Mesendoderm (in vitro differentiated cells): ENCODE measurements around the gene DDIT3.

Source experiments
- DNase-seq: peaks from one replicate; pipeline ENCODE4 v3.0.0; 2013
- H2AK5ac ChIP-seq: 2 replicates; pipeline ENCODE4 v1.6.1; 2013; ENCODE audit warnings: low read length, inconsistent platforms
- H2BK120ac ChIP-seq: 2 replicates; pipeline ENCODE4 v1.6.1; 2013; ENCODE audit warnings: low read depth, mild to moderate bottlenecking, low read length, moderate library complexity, mixed read lengths
- H2BK15ac ChIP-seq: replicated peaks from 2 replicates; pipeline ENCODE4 v1.6.1; 2013; ENCODE audit warnings: low read depth, mild to moderate bottlenecking, moderate library complexity
- H2BK5ac ChIP-seq: 2 replicates; pipeline ENCODE4 v1.6.1; 2013; ENCODE audit warnings: low read length, inconsistent platforms
- H3K18ac ChIP-seq: 2 replicates; pipeline ENCODE4 v1.6.1; 2013; ENCODE audit warnings: mild to moderate bottlenecking, low read length, mixed read lengths
- H3K23ac ChIP-seq: one replicate; pipeline ENCODE4 v1.6.1; 2013; ENCODE audit warnings: low read length
- H3K27ac ChIP-seq: 2 replicates; pipeline ENCODE4 v1.5.1; 2013; ENCODE audit warnings: low read depth, mild to moderate bottlenecking, inconsistent platforms, low read length, moderate library complexity
- H3K27me3 ChIP-seq: 2 replicates; pipeline ENCODE4 v1.6.1; 2013; ENCODE audit warnings: low read length, control low read depth, mild to moderate bottlenecking, inconsistent platforms; ENCODE audit not compliant: insufficient read depth, poor library complexity
- H3K36me3 ChIP-seq: 2 replicates; pipeline ENCODE4 v1.6.1; 2013; ENCODE audit warnings: low read length, inconsistent platforms; ENCODE audit not compliant: control insufficient read depth, insufficient read depth
- H3K4ac ChIP-seq: one replicate; pipeline ENCODE4 v1.6.1; 2013; ENCODE audit warnings: low read depth, mild to moderate bottlenecking, low read length, moderate library complexity
- H3K4me1 ChIP-seq: 2 replicates; pipeline ENCODE4 v1.6.1; 2013; ENCODE audit warnings: low read depth, low read length, inconsistent platforms; ENCODE audit not compliant: control insufficient read depth
- H3K4me2 ChIP-seq: 2 replicates; pipeline ENCODE4 v1.6.1; 2013; ENCODE audit warnings: low read length
- H3K4me3 ChIP-seq: 2 replicates; pipeline ENCODE4 v1.5.1; 2013; ENCODE audit warnings: mild to moderate bottlenecking, low read length
- H3K56ac ChIP-seq: one replicate; pipeline ENCODE4 v1.6.1; 2013; ENCODE audit warnings: low read length
- H3K79me1 ChIP-seq: 2 replicates; pipeline ENCODE4 v1.6.1; 2013; ENCODE audit warnings: low read length, inconsistent platforms
- H3K79me2 ChIP-seq: 2 replicates; pipeline ENCODE4 v1.6.1; 2013; ENCODE audit warnings: mild to moderate bottlenecking, low read length; ENCODE audit not compliant: control insufficient read depth, insufficient read depth
- H3K9ac ChIP-seq: 2 replicates; pipeline ENCODE4 v1.6.1; 2013; ENCODE audit warnings: low read length, inconsistent platforms
- H4K5ac ChIP-seq: one replicate; pipeline ENCODE4 v1.6.1; 2013; ENCODE audit warnings: low read length
- H4K8ac ChIP-seq: one replicate; pipeline ENCODE4 v1.6.1; 2013; ENCODE audit warnings: low read depth, mild to moderate bottlenecking, control low read depth, low read length, moderate library complexity
- WGBS: extraction: QIAGEN DNeasy Blood & Tissue Kit; methylation state at CpG from one replicate; pipeline ENCODE4 v1.1.7; 2013; ENCODE audit warnings: low lambda C conversion rate, missing lambda C conversion rate; ENCODE audit not compliant: insufficient coverage; ENCODE audit errors: extremely low coverage; 5-methylcytosine and 5-hydroxymethylcytosine counted together

The DDIT3 gene

DNA sequence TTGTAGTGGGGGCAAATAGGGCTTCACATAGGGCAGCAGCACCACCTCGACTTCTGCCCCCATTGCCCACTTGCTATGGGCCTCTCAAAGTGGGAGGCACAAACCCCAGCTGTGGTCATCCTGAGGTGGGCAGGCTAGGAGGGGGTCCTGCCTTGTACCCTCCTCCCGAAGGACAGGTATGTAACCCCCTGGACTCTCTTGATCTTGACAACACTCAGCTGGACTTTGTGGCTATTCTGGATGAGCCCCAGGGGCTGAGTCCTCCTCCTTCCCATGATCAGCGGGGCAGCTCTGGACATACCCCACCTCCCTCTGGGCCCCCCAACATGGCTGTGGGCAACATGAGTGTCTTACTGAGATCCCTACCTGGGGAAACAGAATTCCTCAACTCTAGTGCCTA, 48.7 kb downstream of the DDIT3 start:
- Histone ChIP-seq H2BK120ac (no peak overlapping the region), H3K4me3 (no peak overlapping the region), H3K27me3 (peaks cover 25% of the 10 kb centered on the region), H4K8ac (no peak overlapping the region), H3K36me3 (no peaks in the 10 kb centered on the region), H3K79me2 (no peaks in the 10 kb centered on the region), H2AK5ac (no peak overlapping the region), H3K4ac (no peak overlapping the region), H2BK5ac (no peak overlapping the region), H3K4me1 (no peaks in the 10 kb centered on the region), H3K4me2 (no peak overlapping the region), H3K27ac (no peak overlapping the region), H4K5ac (no peak overlapping the region), H2BK15ac (no peak overlapping the region), H3K9ac (no peak overlapping the region), H3K18ac (no peak overlapping the region), H3K79me1 (no peaks in the 10 kb centered on the region), H3K56ac (no peak overlapping the region), H3K23ac (no peak overlapping the region)
- WGBS, result no CpG with 5 or more reads among the region's 3 CpGs
- no peak for DNase-seq

DNA sequence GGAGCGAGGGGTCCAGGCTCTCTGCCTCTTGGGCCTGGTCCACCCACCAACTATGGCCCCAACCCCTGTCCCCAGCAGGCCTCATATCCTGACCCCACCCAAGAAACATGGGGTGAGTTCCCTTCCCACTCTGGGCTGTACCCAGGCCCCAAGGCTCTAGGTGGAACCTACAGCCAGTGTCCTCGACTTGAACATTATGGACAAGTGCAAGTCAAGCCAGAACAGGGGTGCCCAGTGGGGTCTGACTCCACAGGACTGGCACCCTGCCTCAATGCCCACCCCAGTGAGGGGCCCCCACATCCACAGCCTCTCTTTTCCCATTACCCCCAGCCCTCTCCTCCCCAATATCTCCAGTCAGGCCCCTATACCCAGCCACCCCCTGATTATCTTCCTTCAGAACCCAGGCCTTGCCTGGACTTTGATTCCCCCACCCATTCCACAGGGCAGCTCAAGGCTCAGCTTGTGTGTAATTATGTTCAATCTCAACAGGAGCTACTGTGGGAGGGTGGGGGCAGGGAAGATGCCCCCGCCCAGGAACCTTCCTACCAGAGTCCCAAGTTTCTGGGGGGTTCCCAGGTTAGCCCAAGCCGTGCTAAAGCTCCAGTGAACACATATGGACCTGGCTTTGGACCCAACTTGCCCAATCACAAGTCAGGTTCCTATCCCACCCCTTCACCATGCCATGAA, 49.2 kb downstream of the DDIT3 start:
- Histone ChIP-seq H3K18ac (no peak overlapping the region), H4K8ac (no peak overlapping the region), H3K9ac (no peak overlapping the region), H3K4ac (no peak overlapping the region), H3K36me3 (no peaks in the 10 kb centered on the region), H3K79me1 (no peaks in the 10 kb centered on the region), H3K27me3 (peaks cover 25% of the 10 kb centered on the region), H2BK15ac (no peak overlapping the region), H3K79me2 (no peaks in the 10 kb centered on the region), H4K5ac (no peak overlapping the region), H3K4me3 (no peak overlapping the region), H2BK5ac (no peak overlapping the region), H3K27ac (no peak overlapping the region), H3K23ac (no peak overlapping the region), H3K56ac (no peak overlapping the region), H2BK120ac (no peak overlapping the region), H2AK5ac (no peak overlapping the region), H3K4me2 (no peak overlapping the region), H3K4me1 (no peaks in the 10 kb centered on the region)
- WGBS, result no CpG with 5 or more reads among the region's 4 CpGs
- no peak for DNase-seq

DNA sequence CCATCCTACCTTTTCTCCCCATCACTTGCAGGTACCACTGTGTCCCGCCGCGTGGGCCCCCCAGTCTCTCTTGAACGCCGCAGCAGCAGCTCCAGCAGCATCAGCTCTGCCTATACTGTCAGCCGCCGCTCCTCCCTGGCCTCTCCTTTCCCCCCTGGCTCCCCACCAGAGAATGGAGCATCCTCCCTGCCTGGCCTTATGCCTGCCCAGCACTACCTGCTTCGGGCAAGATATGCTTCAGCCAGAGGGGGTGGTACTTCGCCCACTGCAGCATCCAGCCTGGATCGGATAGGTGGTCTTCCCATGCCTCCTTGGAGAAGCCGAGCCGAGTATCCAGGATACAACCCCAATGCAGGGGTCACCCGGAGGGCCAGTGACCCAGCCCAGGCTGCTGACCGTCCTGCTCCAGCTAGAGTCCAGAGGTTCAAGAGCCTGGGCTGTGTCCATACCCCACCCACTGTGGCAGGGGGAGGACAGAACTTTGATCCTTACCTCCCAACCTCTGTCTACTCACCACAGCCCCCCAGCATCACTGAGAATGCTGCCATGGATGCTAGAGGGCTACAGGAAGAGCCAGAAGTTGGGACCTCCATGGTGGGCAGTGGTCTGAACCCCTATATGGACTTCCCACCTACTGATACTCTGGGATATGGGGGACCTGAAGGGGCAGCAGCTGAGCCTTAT, 49.9 kb downstream of the DDIT3 start:
- DNase-seq, result no peak
- H2BK15ac ChIP-seq, result no peak overlapping the region
- H3K56ac ChIP-seq, result no peak overlapping the region
- no peaks in the 10 kb centered on the region for H3K36me3 ChIP-seq
- no peak overlapping the region for H4K5ac ChIP-seq
- H3K9ac ChIP-seq, result no peak overlapping the region
- H2BK120ac ChIP-seq, result no peak overlapping the region
- H2BK5ac ChIP-seq, result no peak overlapping the region
- no peak overlapping the region for H3K4ac ChIP-seq
- no peaks in the 10 kb centered on the region for H3K79me2 ChIP-seq
- H3K27me3 ChIP-seq, result peaks cover 20% of the 10 kb centered on the region
- H4K8ac ChIP-seq, result no peak overlapping the region
- H3K4me2 ChIP-seq, result no peak overlapping the region
- H3K79me1 ChIP-seq, result no peaks in the 10 kb centered on the region
- no CpG with 5 or more reads among the region's 14 CpGs for WGBS
- no peak overlapping the region for H3K18ac ChIP-seq
- H3K4me3 ChIP-seq, result no peak overlapping the region
- no peak overlapping the region for H3K23ac ChIP-seq
- H2AK5ac ChIP-seq, result no peak overlapping the region
- no peak overlapping the region for H3K27ac ChIP-seq
- no peaks in the 10 kb centered on the region for H3K4me1 ChIP-seq

DNA sequence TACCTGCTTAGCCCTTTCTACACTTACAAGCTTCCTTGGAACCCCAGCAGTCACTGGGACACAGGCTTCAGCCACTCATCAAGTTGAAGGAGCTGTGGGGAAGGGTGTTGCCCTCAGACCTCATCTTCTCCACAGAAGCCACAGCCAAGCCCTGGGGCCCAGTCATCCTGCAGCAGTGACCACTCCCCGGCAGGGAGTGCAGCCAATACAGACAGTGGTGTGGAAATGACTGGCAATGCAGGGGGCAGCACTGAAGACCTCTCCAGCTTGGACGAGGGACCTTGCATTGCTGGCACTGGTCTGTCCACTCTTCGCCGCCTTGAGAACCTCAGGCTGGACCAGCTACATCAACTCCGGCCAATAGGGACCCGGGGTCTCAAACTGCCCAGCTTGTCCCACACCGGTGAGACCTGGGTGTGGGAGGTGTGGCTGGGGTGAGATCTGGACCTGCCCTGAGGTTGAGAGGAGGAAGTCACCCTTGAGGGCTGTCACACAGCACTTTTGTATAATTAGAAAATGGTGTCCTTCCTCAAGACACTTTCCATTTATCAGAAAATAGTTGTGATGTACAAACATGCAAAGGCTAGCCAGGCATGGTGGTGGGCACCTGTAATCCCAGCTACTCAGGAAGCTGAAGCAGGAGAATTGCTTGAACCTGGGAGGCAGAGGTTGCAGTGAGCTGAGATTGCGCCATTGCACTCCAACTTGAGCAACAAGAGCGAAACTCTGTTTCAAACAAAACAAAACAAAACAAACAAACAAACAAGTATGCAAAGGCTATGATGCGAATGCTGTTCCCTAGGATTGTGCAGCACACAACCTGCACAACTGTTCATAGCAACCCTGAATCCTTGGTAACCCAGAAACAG, 50.8 kb downstream of the DDIT3 start:
- H3K79me2 ChIP-seq, result no peaks in the 10 kb centered on the region
- H3K18ac ChIP-seq, result no peak overlapping the region
- no peak overlapping the region for H4K8ac ChIP-seq
- H3K9ac ChIP-seq, result no peak overlapping the region
- no peak overlapping the region for H3K4me3 ChIP-seq
- no peaks in the 10 kb centered on the region for H3K36me3 ChIP-seq
- no peak overlapping the region for H2BK15ac ChIP-seq
- no peak overlapping the region for H3K23ac ChIP-seq
- H2BK120ac ChIP-seq, result no peak overlapping the region
- H2AK5ac ChIP-seq, result no peak overlapping the region
- no peaks in the 10 kb centered on the region for H3K79me1 ChIP-seq
- no peak overlapping the region for H3K27ac ChIP-seq
- H3K4me2 ChIP-seq, result no peak overlapping the region
- no CpG with 5 or more reads among the region's 10 CpGs for WGBS
- H3K4me1 ChIP-seq, result no peaks in the 10 kb centered on the region
- no peak for DNase-seq
- H2BK5ac ChIP-seq, result no peak overlapping the region
- no peak overlapping the region for H4K5ac ChIP-seq
- H3K27me3 ChIP-seq, result peaks cover 12% of the 10 kb centered on the region
- H3K56ac ChIP-seq, result no peak overlapping the region
- no peak overlapping the region for H3K4ac ChIP-seq

DNA sequence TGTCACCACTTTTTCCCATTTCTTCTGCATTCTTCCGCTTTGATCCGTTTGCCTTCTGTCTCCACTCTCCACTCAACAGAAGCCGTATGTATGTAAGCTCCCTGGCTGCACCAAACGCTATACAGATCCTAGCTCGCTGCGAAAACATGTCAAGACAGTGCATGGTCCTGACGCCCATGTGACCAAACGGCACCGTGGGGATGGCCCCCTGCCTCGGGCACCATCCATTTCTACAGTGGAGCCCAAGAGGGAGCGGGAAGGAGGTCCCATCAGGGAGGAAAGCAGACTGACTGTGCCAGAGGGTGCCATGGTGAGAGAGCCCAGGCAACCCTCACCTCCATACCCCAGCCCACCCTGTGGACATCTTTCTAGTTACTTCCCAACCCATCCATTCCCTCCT, 52.4 kb downstream of the DDIT3 start:
- H3K4me3 ChIP-seq, result no peak overlapping the region
- no peak overlapping the region for H4K8ac ChIP-seq
- WGBS, result no CpG with 5 or more reads among the region's 11 CpGs

More for the DNA sequence above, 52.4 kb downstream of the DDIT3 start:
- Histone ChIP-seq H3K9ac (no peak overlapping the region), H3K79me2 (no peaks in the 10 kb centered on the region), H3K4ac (no peak overlapping the region), H3K23ac (no peak overlapping the region), H3K18ac (no peak overlapping the region), H2BK5ac (no peak overlapping the region), H4K5ac (no peak overlapping the region), H3K36me3 (no peaks in the 10 kb centered on the region), H3K4me1 (no peaks in the 10 kb centered on the region), H3K79me1 (no peaks in the 10 kb centered on the region), H3K27me3 (no peaks in the 10 kb centered on the region), H2BK120ac (no peak overlapping the region), H3K4me2 (no peak overlapping the region), H2BK15ac (no peak overlapping the region), H3K27ac (no peak overlapping the region), H2AK5ac (no peak overlapping the region), H3K56ac (no peak overlapping the region)
- no peak for DNase-seq
